HUES6 (cell line): Measurements from ENCODE around the gene CPN2.

Experiments used
- H3K27ac ChIP-seq: 2 replicates; pipeline ENCODE4 v1.7.0; 2013; ENCODE audit warnings: low read depth, mild to moderate bottlenecking, low read length, inconsistent platforms
- H3K27me3 ChIP-seq: 2 replicates; pipeline ENCODE4 v1.6.1; 2013; ENCODE audit warnings: low read length; ENCODE audit not compliant: control insufficient read depth, insufficient read depth
- H3K36me3 ChIP-seq: 2 replicates; pipeline ENCODE4 v1.6.1; 2013; ENCODE audit warnings: low read length; ENCODE audit not compliant: control insufficient read depth, insufficient read depth
- H3K4me1 ChIP-seq: 2 replicates; pipeline ENCODE4 v1.6.1; 2013; ENCODE audit warnings: low read length; ENCODE audit not compliant: control insufficient read depth, insufficient read depth
- H3K4me3 ChIP-seq: 2 replicates; pipeline ENCODE4 v1.5.1; 2013; ENCODE audit warnings: low read depth, low read length
- H3K9ac ChIP-seq: one replicate; pipeline ENCODE4 v1.6.1; 2013; ENCODE audit warnings: mild to moderate bottlenecking, low read length
- H3K9me3 ChIP-seq: 2 replicates; pipeline ENCODE4 v1.6.1; 2013; ENCODE audit warnings: low read depth, low read length; ENCODE audit not compliant: control insufficient read depth, insufficient read depth

Gene CPN2

DNA sequence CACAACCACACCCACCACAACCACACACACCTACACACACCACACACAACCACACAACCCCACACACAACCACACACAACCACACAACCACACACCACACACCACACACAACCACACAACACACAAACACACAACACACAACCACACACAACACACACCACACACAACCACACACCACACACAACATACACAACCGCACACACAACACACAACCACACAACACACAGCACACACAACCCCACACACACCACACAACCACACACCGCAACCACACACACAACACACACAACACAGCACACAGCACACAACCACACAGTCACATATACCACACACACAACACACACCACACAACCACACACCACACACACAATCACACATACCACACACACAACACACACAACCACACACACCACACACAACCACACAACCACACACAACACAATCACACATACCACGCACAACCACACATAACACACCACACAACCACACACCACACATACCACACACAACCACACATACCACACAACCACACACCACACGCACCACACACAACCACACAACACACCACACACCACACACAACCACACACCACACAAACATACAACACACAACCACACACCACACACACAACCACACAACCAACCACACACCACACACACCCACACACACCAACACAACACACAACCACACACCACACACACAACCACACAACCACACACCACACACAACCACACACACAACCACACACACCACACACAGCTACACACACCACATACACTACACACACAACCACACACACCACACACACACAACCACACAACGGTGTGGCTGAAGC, 23.7 kb downstream of the CPN2 start:
- H3K9ac ChIP-seq = no peak overlapping the region
- H3K9me3 ChIP-seq = peaks cover 17% of the 10 kb centered on the region
- H3K27me3 ChIP-seq = peaks cover 10% of the 10 kb centered on the region
- H3K4me3 ChIP-seq = no peak overlapping the region
- no peaks in the 10 kb centered on the region for H3K36me3 ChIP-seq
- no peak overlapping the region for H3K27ac ChIP-seq
- H3K4me1 ChIP-seq = no peaks in the 10 kb centered on the region

GRCh38 chr3:194326968-194327217, 24.2 kb downstream of the CPN2 start:
- Histone ChIP-seq H3K9me3 (peaks cover 22% of the 10 kb centered on the region), H3K27me3 (peaks cover 4% of the 10 kb centered on the region), H3K9ac (no peak overlapping the region), H3K4me3 (no peak overlapping the region), H3K4me1 (no peaks in the 10 kb centered on the region), H3K36me3 (no peaks in the 10 kb centered on the region), H3K27ac (no peak overlapping the region)

- H3K4me1 ChIP-seq = no peaks in the 10 kb centered on the region
- no peak overlapping the region for H3K4me3 ChIP-seq
- H3K27me3 ChIP-seq = no peaks in the 10 kb centered on the region
- peaks cover 24% of the 10 kb centered on the region for H3K9me3 ChIP-seq
- no peak overlapping the region for H3K27ac ChIP-seq
- H3K36me3 ChIP-seq = no peaks in the 10 kb centered on the region
- H3K9ac ChIP-seq = no peak overlapping the region
These were observed 24.7 kb downstream of the CPN2 start for GRCh38 chr3:194326192-194326967.

DNA sequence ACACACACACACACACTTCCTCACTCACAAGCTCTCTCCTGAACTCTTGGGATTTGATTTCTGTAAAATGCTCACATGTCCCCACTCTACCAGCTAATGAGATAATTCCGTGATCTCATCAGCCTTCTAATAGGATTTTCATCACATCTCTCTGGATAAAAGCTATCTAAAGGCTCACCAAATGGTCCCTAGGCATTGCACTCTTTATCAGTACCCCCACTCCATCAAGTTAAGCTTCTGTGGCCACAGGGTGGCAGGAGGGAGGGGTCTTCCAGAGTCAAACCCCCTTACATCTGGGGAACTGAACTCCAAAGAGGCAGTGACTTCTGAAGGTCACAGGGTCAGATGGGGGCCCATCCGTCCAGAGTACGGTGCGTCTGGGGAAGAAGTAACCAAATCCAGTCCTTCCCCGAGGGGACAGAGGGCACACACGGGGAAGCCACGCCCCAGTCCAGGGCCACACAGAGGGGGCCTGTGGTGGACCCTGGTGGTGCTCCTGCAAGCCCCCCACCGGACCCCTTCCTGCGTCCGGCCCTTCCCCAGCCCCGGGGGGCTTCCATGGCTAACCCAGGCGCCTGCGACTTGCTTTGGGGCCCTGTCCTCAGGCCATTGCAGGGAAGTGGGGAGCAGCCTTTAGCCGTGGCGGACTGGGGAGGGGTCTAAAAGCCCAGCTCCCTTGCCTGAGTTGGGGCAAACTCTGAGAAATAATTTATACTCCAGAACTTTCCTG, 25.5 kb downstream of the CPN2 start:
- no peaks in the 10 kb centered on the region for H3K27me3 ChIP-seq
- no peaks in the 10 kb centered on the region for H3K36me3 ChIP-seq
- no peak overlapping the region for H3K9ac ChIP-seq
- H3K4me3 ChIP-seq = no peak overlapping the region
- H3K27ac ChIP-seq = no peak overlapping the region
- no peaks in the 10 kb centered on the region for H3K4me1 ChIP-seq
- H3K9me3 ChIP-seq = peaks cover 28% of the 10 kb centered on the region

- Histone ChIP-seq H3K9ac (no peak overlapping the region), H3K9me3 (peaks cover 34% of the 10 kb centered on the region), H3K27ac (no peak overlapping the region)
These were observed 26.3 kb downstream of the CPN2 start for GRCh38 chr3:194324823-194325327.

DNA sequence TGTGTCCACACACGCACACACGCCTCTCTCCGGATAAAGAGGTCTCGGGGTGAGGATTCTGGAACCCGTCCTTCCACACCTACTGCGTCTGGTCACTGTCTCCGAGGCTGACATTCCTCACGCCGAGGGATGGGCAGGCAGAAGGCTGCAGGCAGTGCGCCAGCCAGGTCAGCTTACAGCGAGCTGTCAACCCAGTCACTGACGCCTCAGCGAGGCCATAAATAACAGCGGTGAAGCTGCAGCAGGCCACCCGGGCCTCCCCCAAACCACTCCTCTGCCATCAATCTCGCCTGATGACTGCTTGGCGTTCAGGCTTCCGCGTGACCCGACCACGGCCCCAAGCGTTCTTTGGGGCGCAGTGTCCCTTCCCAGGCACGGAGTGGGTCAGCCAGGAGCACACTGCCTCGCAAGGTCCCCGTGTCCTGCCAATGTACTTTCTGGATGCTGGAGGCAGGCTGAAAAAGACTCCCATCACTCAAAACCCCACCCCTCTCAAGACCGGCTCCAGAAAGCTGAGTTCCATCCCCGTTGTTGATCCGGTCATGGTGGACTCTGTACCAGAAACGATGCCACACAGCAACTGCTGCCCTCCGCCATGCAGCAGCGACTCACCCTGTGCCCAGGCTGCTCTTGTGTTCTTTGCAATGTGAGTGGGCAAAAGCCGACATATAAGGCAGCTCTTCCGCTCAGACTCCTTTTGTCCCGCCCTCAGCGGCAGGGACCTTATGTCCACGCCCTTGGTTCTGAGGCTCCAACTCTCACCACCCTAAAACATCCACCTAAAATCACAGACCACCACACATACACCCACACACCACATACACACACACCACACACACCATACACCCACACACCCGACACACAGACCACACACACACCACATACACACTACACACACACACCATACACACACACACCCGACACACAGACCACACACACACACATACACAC, 27.1 kb downstream of the CPN2 start:
- no peak overlapping the region for H3K27ac ChIP-seq
- H3K36me3 ChIP-seq = no peaks in the 10 kb centered on the region
- no peak overlapping the region for H3K9ac ChIP-seq
- H3K4me3 ChIP-seq = no peak overlapping the region
- no peaks in the 10 kb centered on the region for H3K4me1 ChIP-seq
- H3K9me3 ChIP-seq = peaks cover 42% of the 10 kb centered on the region
- no peaks in the 10 kb centered on the region for H3K27me3 ChIP-seq

More at GRCh38 chr3:194324823-194325327, 26.3 kb downstream of the CPN2 start:
- Histone ChIP-seq H3K36me3 (no peaks in the 10 kb centered on the region), H3K27me3 (no peaks in the 10 kb centered on the region), H3K4me1 (no peaks in the 10 kb centered on the region), H3K4me3 (no peak overlapping the region)

GRCh38 chr3:194322678-194323211, 28.4 kb downstream of the CPN2 start:
- no peak overlapping the region for H3K4me3 ChIP-seq
- peaks cover 55% of the 10 kb centered on the region for H3K9me3 ChIP-seq
- H3K36me3 ChIP-seq = no peaks in the 10 kb centered on the region
- H3K27me3 ChIP-seq = no peaks in the 10 kb centered on the region
- no peaks in the 10 kb centered on the region for H3K4me1 ChIP-seq
- no peak overlapping the region for H3K27ac ChIP-seq
- no peak overlapping the region for H3K9ac ChIP-seq

DNA sequence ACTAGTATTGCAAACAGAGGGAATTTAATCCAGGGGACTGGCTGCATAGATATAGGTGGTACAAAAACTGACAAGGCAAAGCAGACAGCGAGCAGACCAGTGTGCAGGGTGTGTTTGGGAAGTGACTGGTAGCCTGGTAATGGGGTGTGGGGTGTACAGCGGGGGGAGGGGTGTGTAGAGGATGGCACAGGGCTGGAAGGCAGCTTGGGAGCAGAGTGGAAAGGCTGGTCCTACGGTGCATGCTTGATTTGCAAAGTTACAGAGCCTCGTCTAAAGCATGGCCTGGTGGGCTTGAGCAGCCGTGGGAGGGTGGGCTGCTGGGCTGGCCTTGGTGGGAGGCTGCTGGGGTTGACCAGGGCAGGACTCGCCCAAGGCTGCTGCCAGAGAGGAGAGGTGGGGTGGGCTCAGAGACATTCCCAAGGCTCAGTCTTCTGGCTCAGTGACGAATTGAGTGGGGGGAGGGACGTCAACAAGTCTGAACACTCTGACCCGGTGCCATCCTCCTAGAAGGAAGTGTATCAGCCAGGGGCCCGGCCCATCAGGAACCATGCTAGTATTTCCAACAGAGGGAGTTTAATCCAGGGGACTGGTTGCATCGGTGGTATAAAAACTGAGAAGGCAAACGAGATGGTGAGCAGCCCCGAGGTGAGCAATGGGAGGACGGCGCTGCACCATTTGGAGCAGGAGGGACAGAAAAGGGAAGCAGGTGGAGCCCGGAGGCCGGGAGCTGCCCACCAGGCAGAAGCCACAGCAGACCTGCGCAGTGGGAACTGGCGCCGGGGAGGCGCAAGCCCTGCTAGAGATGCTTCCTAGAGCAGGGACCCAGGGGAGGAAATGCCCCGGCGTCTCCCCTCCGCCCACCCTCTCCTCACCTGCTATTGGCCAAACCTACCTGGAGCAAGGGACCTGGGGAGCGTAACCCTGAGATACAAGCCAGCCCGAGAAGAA, 29.2 kb downstream of the CPN2 start:
- Histone ChIP-seq H3K4me1 (no peaks in the 10 kb centered on the region), H3K27ac (no peak overlapping the region), H3K4me3 (no peak overlapping the region), H3K9me3 (peaks cover 60% of the 10 kb centered on the region), H3K36me3 (no peaks in the 10 kb centered on the region), H3K9ac (no peak overlapping the region), H3K27me3 (peaks cover 4% of the 10 kb centered on the region)

DNA sequence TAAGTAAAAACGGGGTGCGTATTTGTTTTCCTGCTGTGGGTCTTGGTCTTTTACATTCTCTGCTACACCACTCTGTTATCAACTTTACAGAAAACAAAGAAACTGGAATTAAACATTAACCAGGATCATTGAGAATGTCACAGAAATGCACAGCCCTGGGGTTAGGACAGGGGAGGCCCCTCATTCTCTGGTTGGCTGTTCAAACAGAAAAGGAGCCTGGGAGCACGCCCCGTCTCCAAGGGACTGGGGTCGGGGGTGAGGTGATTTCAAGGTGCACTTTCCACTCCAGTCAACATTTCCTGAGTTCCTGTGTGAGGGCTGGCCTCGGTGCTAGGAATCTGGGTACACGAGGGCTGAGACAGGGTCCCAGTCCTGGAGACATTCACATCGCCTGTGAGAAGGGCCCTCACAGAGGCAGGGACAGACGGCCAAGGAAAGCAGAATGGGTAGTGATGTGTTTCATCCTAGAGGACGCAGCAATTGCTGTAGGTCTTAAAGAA, 30.3 kb downstream of the CPN2 start:
- Histone ChIP-seq H3K36me3 (no peaks in the 10 kb centered on the region), H3K9me3 (peaks cover 52% of the 10 kb centered on the region), H3K27me3 (peaks cover 15% of the 10 kb centered on the region), H3K27ac (no peak overlapping the region), H3K4me3 (no peak overlapping the region), H3K4me1 (no peaks in the 10 kb centered on the region), H3K9ac (no peak overlapping the region)
